ENCODE measurements around the gene RPL5.
A peak's percentile ranks its signal among the peaks of the same experiment; 100 is the strongest.

GRCh38 chr1:92817986-92818764 lies 13.7 kb upstream of the RPL5 start:
- no peak for TF ChIP-seq EZH2 (IDR thresholded peaks at IDR 0.05; ENCODE audit: low read length, missing control alignments)
- TF ChIP-seq, protein P1, sequence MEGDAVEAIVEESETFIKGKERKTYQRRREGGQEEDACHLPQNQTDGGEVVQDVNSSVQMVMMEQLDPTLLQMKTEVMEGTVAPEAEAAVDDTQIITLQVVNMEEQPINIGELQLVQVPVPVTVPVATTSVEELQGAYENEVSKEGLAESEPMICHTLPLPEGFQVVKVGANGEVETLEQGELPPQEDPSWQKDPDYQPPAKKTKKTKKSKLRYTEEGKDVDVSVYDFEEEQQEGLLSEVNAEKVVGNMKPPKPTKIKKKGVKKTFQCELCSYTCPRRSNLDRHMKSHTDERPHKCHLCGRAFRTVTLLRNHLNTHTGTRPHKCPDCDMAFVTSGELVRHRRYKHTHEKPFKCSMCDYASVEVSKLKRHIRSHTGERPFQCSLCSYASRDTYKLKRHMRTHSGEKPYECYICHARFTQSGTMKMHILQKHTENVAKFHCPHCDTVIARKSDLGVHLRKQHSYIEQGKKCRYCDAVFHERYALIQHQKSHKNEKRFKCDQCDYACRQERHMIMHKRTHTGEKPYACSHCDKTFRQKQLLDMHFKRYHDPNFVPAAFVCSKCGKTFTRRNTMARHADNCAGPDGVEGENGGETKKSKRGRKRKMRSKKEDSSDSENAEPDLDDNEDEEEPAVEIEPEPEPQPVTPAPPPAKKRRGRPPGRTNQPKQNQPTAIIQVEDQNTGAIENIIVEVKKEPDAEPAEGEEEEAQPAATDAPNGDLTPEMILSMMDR (conservative IDR thresholded peaks at IDR 0.05 in 1 of 2, IDR thresholded peaks at IDR 0.05 in 1 of 2; ENCODE audit: low read depth in 1 of 2, low read length in 2 of 2), result peak; percentile 54 to 83

Data from fibroblast of lung (primary cell).